Endothelial cell of umbilical vein (primary cell): ENCODE measurements around the gene LHX2. TPM values are rescaled to one million over a fixed set of nuclear protein-coding genes. Genes with fewer than 3 reads are reported as not detected.

Experiments used
- BruUV-seq: library from RNA; stranded (reverse); fragments of 400-500 nt; replicated peaks from 2 replicates; lab custom pipeline; 2021; lab: Mats Ljungman, UMichigan
- CTCF ChIA-PET: fragments of 300-600, 350-600 bp; sonication (Branson Sonifier 250); formaldehyde crosslinking; loops from one replicate; lab custom pipeline; 2021; ENCODE audit warnings: antibody characterized with exemption, inconsistent platforms; lab: Charles Lee
- POLR2A ChIA-PET: fragments of 300-600, 350-600 bp; sonication (Branson Sonifier 250); formaldehyde crosslinking; loops from one replicate; lab custom pipeline; 2021; ENCODE audit warnings: antibody characterized with exemption, inconsistent platforms; lab: Charles Lee
- DNase-seq: peaks from one replicate; pipeline ENCODE4 v3.0.0-alpha.2; 2011; ENCODE audit warnings: low read depth, low spot score
- FAIRE-seq: peaks from 2 replicates; lab custom pipeline; 2011; peaks lifted over from hg19 to GRCh38; lab: Jason Lieb, UNC
- H2AFZ ChIP-seq: 2 replicates; pipeline ENCODE4 v1.6.0; 2012; ENCODE audit warnings: low read depth, low read length, control low read depth, inconsistent platforms
- H3K27ac ChIP-seq: 2 replicates; pipeline ENCODE4 v1.5.1; 2011; ENCODE audit warnings: low read depth, mild to moderate bottlenecking, control low read depth, low read length, moderate library complexity; ENCODE audit not compliant: insufficient read depth
- H3K27me3 ChIP-seq, 2 experiments: 2 replicates each; pipeline versions ENCODE4 v1.6.0 to v1.6.1; 2011; ENCODE audit warnings: low read length in 2 of 2, mixed read lengths in 1 of 2; ENCODE audit not compliant: control insufficient read depth in 2 of 2, insufficient read depth in 2 of 2
- H3K36me3 ChIP-seq, 2 experiments: 2 replicates in 1 of 2; 3 replicates in 1 of 2; pipeline ENCODE4 v1.5.1; 2011; ENCODE audit warnings: low read length in 2 of 2, mild to moderate bottlenecking in 1 of 2, moderate library complexity in 1 of 2; ENCODE audit not compliant: control insufficient read depth in 2 of 2, insufficient read depth in 2 of 2; ENCODE audit errors: extremely low read depth in 1 of 2
- H3K4me1 ChIP-seq: 3 replicates; pipeline ENCODE4 v1.5.1; 2011; ENCODE audit warnings: mild to moderate bottlenecking, low read length; ENCODE audit not compliant: control insufficient read depth, insufficient read depth; ENCODE audit errors: extremely low read depth
- H3K4me2 ChIP-seq: 2 replicates; pipeline ENCODE4 v1.6.1; 2011; ENCODE audit warnings: low read length, control low read depth, mixed read lengths; ENCODE audit not compliant: insufficient read depth
- H3K4me3 ChIP-seq, 3 experiments: fragments of 200-600 bp in 1 of 3; sonication (generic), shearing (Covaris generic) in 1 of 3; replicated peaks in 1 of 3; 2 replicates each; pipeline ENCODE4 v1.5.1; 2011 to 2016; ENCODE audit warnings: control low read depth in 3 of 3, low read length in 3 of 3, mild to moderate bottlenecking in 2 of 3, inconsistent platforms in 1 of 3, low read depth in 1 of 3, moderate library complexity in 1 of 3; ENCODE audit not compliant: insufficient read depth in 1 of 3
- H3K79me2 ChIP-seq: 2 replicates; pipeline ENCODE4 v1.6.0; 2012; ENCODE audit warnings: low read length, inconsistent platforms; ENCODE audit not compliant: control insufficient read depth, insufficient read depth
- H3K9ac ChIP-seq: replicated peaks from 2 replicates; pipeline ENCODE3; 2011; ENCODE audit warnings: low read length, control low read depth; ENCODE audit not compliant: insufficient read depth; ENCODE audit errors: extremely low read depth
- H3K9me1 ChIP-seq: replicated peaks from 3 replicates; pipeline ENCODE4 v1.6.0; 2011; ENCODE audit warnings: mild to moderate bottlenecking, low read length; ENCODE audit not compliant: control insufficient read depth, insufficient read depth; ENCODE audit errors: extremely low read depth
- H3K9me3 ChIP-seq: replicated peaks from 2 replicates; pipeline ENCODE4 v1.5.1; 2012; ENCODE audit warnings: low read length, inconsistent platforms; ENCODE audit not compliant: control insufficient read depth, insufficient read depth
- H4K20me1 ChIP-seq: replicated peaks from 2 replicates; pipeline ENCODE3; 2011; ENCODE audit warnings: mild to moderate bottlenecking, low read length; ENCODE audit not compliant: control insufficient read depth, insufficient read depth; ENCODE audit errors: extremely low read depth
- CTCF ChIP-seq, 2 donors: IDR thresholded peaks; 1 replicate in 1 of 2; 2 replicates in 1 of 2; pipeline ENCODE4 v1.5.1; 2011; ENCODE audit warnings: low read length in 2 of 2, mild to moderate bottlenecking in 2 of 2, moderate library complexity in 2 of 2, control low read depth in 1 of 2, inconsistent platforms in 1 of 2, low read depth in 1 of 2; ENCODE audit not compliant: insufficient read depth in 1 of 2; ENCODE audit errors: extremely low read depth in 1 of 2
- EZH2 ChIP-seq: IDR thresholded peaks from 2 replicates; pipeline ENCODE4 v1.6.1; 2012; ENCODE audit warnings: borderline replicate concordance, low read depth, mild to moderate bottlenecking, moderate library complexity, low read length, inconsistent platforms; ENCODE audit not compliant: severe bottlenecking
- GATA2 ChIP-seq: IDR thresholded peaks from 2 replicates; pipeline ENCODE4 v1.7.0; 2011; ENCODE audit warnings: low read depth, mild to moderate bottlenecking, moderate library complexity, mixed read lengths, low read length; ENCODE audit not compliant: insufficient read length, insufficient read depth
- JUN ChIP-seq: IDR thresholded peaks from 2 replicates; pipeline ENCODE4 v1.6.1; 2011; ENCODE audit warnings: borderline replicate concordance, low read depth; ENCODE audit not compliant: insufficient read length, insufficient read depth
- MYC ChIP-seq: IDR thresholded peaks from one replicate; pipeline ENCODE4 v1.6.1; 2011; ENCODE audit warnings: mild to moderate bottlenecking, low read depth, low read length
- POLR2A ChIP-seq: IDR thresholded peaks from 2 replicates; pipeline ENCODE4 v1.6.1; 2012; ENCODE audit warnings: low read depth, mild to moderate bottlenecking, control low read depth, low read length
- dilution Hi-C: fragments of 300-500 bp; cut with MboI; formaldehyde crosslinking; loops from one replicate; pipeline ENCODE4 v1.15.0; 2019; ENCODE audit warnings: low sequenced_read_pairs; ENCODE audit not compliant: extremely low pct_ligation_motif_present
- intact Hi-C: fragments of 100-400 bp; cut with micrococcal nuclease; formaldehyde crosslinking; loops from one replicate; pipeline ENCODE4 v1.10.0; 2022
- polyA plus RNA-seq, 4 experiments: library from polyadenylated mRNA; depleted of rRNA in 3 of 4; stranded (reverse) in 3 of 4; unstranded in 1 of 4; fragments of >200 nt; gene quantifications; 2 replicates each; pipeline versions ENCODE4 v1.2.1 to v1.2.3, GENCODE V29; 2011 to 2012; ENCODE audit warnings: missing spikeins in 1 of 4
- total RNA-seq: library from RNA; stranded (reverse); gene quantifications from 2 replicates; pipeline ENCODE4 v1.2.3, GENCODE V29; 2021

The LHX2 gene
- total and polyA plus RNA-seq, 2 donors (not counting 3 experiments of a cell fraction or from before 2014, with no cell fraction given): not detected

- intact Hi-C loops: no loop called here
- H3K36me3 ChIP-seq: no peaks in the 10 kb centered on the region
- no TSS peak for BruUV-seq
- H3K4me3 ChIP-seq: no peak overlapping the region
- ChIA-PET CTCF (interaction anchor here (1.3 kb wide), 1 partner anchor 123 kb away, joined by 3 read pairs; no protein-coding TSS in a partner anchor), POLR2A (no interaction called here)
- DNase-seq (no peak), FAIRE-seq (no peak)
- H4K20me1 ChIP-seq: no peaks in the 10 kb centered on the region
- no peaks in the 10 kb centered on the region for H3K9me3 ChIP-seq
- no peak overlapping the region for H3K27ac ChIP-seq
- H3K79me2 ChIP-seq: no peaks in the 10 kb centered on the region
- no peak for TF ChIP-seq POLR2A
- TF ChIP-seq EZH2: no peak
- TF ChIP-seq MYC: no peak
- no peak for TF ChIP-seq JUN
- no peak for TF ChIP-seq CTCF (IDR thresholded peaks at IDR 0.05; ENCODE audit: extremely low read depth in 1 of 2, insufficient read depth in 1 of 2, low read depth in 1 of 2, low read length in 2 of 2)
- TF ChIP-seq GATA2: no peak
- no peak overlapping the region for H3K9ac ChIP-seq
- H3K9me1 ChIP-seq: no peaks in the 10 kb centered on the region
- dilution Hi-C loops: no loop called here
- no peak overlapping the region for H2AFZ ChIP-seq
- no peaks in the 10 kb centered on the region for H3K4me1 ChIP-seq
- H3K4me2 ChIP-seq: no peak overlapping the region
- peaks cover 0 to 2% of the 10 kb centered on the region in 2 experiments for H3K27me3 ChIP-seq
Observed at GRCh38 chr9:123965801-123966686, 45.5 kb upstream of the LHX2 start.
